Measurements from ENCODE around the gene MEGF11.

DNA sequence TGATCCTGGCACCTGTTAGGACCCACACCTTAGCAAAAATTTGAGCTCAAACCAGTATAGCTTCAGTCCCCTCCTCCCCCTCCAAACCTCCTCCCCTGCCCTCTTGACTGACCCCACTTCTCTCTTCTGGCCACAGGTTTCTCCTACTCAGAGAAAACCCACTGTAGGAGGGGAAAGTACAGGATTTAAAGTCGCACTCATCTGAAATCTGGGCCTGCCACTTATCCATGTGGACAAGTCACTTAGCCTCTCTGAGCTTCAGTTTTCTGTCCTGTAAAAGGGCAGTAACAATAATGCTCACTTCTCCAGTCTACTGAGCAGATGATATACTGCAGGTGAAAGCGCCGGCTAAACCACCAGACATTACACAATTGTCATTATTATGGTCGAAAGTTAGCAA lies 142.7 kb downstream of the MEGF11 start:
- TF ChIP-seq EZH2 (IDR thresholded peaks at IDR 0.05; ENCODE audit: low read length, unreplicated experiment): no peak
- TF ChIP-seq, protein P1, sequence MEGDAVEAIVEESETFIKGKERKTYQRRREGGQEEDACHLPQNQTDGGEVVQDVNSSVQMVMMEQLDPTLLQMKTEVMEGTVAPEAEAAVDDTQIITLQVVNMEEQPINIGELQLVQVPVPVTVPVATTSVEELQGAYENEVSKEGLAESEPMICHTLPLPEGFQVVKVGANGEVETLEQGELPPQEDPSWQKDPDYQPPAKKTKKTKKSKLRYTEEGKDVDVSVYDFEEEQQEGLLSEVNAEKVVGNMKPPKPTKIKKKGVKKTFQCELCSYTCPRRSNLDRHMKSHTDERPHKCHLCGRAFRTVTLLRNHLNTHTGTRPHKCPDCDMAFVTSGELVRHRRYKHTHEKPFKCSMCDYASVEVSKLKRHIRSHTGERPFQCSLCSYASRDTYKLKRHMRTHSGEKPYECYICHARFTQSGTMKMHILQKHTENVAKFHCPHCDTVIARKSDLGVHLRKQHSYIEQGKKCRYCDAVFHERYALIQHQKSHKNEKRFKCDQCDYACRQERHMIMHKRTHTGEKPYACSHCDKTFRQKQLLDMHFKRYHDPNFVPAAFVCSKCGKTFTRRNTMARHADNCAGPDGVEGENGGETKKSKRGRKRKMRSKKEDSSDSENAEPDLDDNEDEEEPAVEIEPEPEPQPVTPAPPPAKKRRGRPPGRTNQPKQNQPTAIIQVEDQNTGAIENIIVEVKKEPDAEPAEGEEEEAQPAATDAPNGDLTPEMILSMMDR (conservative IDR thresholded peaks at IDR 0.05; ENCODE audit: low read depth, low read length): no peak
